Natural killer cell treated with Interleukin-12 subunit alpha and Interleukin-12 subunit beta and Interleukin-15 and Interleukin-18, amount 100 ng/mL, for 72 hours (primary cell): ENCODE results near the gene CD3D. TPM values are rescaled to one million over a fixed set of nuclear protein-coding genes. Genes with fewer than 3 reads are reported as not detected.

Experiments
- ATAC-seq, 2 donors: fragments of 150-1000 bp; cut with Tn5 transposase in 1 of 2; sonication (Bioruptor Pico), chemical (Tn5 transposase) in 1 of 2; 2 replicates each; pipeline ENCODE4 v1.10.0; 2021
- DNase-seq: peaks from one replicate; pipeline ENCODE4 v3.0.0; 2022; ENCODE audit warnings: low spot score
- H3K27ac Mint-ChIP-seq, 2 donors: 1 replicate in 1 of 2; 2 replicates in 1 of 2; pipeline ENCODE4 v1.8.0; 2022; ENCODE audit warnings: mixed read lengths in 2 of 2, mild to moderate bottlenecking in 1 of 2, moderate library complexity in 1 of 2
- H3K27me3 Mint-ChIP-seq, 2 donors: 1 replicate in 1 of 2; 2 replicates in 1 of 2; pipeline ENCODE4 v1.8.0; 2022; ENCODE audit warnings: mixed read lengths in 2 of 2
- H3K36me3 Mint-ChIP-seq: one replicate; pipeline ENCODE4 v1.8.0; 2022; ENCODE audit warnings: mixed read lengths
- H3K4me1 Mint-ChIP-seq, 2 donors: 1 replicate in 1 of 2; 2 replicates in 1 of 2; pipeline ENCODE4 v1.8.0; 2022; ENCODE audit warnings: low read depth in 2 of 2, mixed read lengths in 2 of 2, mild to moderate bottlenecking in 1 of 2
- H3K4me3 Mint-ChIP-seq: one replicate; pipeline ENCODE4 v1.8.0; 2022; ENCODE audit warnings: mixed read lengths
- H3K9me3 Mint-ChIP-seq: 2 replicates; pipeline ENCODE4 v1.8.0; 2022; ENCODE audit warnings: mixed read lengths
- total RNA-seq, 2 donors: library from RNA; stranded (reverse); gene quantifications; one replicate each; pipeline ENCODE4 v1.2.3, GENCODE V29; 2022

The CD3D gene
- total RNA-seq, 2 donors from 2014 or later, result 30.5 to 161 TPM

DNA sequence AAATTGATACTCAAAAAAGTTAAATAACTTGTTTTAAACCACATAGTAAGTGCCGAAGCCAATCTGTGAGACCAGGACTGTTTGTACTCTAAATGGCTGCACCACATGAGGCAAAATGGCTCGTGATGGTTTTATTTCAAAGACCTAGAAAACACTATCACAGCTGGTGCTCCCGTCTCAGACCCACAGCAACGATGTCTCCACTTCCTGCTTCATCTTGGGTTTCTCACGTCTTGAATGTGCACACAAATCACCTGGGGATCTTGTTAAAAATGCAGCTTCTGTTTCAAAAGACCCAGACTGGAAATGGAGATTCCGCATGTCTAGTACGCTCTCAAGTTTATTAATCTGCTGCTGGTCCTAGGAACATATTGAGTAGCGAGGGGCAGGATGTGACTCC is 36.8 kb downstream of the CD3D start:
- DNase-seq (no peak), ATAC-seq (peak in 1 of 2 donors; percentile 61)
- H3K27ac Mint-ChIP-seq, result peak overlapping the region; percentile 93 to 96
- H3K4me3 Mint-ChIP-seq, result peak overlapping the region; percentile 89
- peaks cover 24 to 44% of the 10 kb centered on the region in 2 donors for H3K4me1 Mint-ChIP-seq
- peaks cover 15% of the 10 kb centered on the region for H3K36me3 Mint-ChIP-seq
- no peaks in the 10 kb centered on the region for H3K27me3 Mint-ChIP-seq
- no peaks in the 10 kb centered on the region for H3K9me3 Mint-ChIP-seq

DNA sequence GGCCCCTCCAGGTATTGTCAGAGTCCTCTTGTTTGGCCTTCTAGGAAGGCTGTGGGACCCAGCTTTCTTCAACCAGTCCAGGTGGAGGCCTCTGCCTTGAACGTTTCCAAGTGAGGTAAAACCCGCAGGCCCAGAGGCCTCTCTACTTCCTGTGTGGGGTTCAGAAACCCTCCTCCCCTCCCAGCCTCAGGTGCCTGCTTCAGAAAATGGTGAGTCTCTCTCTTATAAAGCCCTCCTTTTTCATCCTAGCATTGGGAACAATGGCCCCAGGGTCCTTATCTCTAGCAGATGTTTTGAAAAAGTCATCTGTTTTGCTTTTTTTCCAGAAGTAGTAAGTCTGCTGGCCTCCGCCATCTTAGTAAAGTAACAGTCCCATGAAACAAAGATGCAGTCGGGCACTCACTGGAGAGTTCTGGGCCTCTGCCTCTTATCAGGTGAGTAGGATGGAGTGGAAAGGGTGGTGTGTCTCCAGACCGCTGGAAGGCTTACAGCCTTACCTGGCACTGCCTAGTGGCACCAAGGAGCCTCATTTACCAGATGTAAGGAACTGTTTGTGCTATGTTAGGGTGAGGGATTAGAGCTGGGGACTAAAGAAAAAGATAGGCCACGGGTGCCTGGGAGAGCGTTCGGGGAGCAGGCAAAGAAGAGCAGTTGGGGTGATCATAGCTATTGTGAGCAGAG is 37.8 kb downstream of the CD3D start, which contains the start of gene CD3E:
TSS of gene CD3E (plus strand) at position 163 of the 681 bp plus-strand sequence. CDS start at position 386, 223 bp downstream.
- no peak for DNase-seq
- Mint-ChIP-seq H3K36me3 (peaks cover 15% of the 10 kb centered on the region), H3K27ac (peak within 1 kb of the TSS; percentile 93 to 96), H3K4me1 (peaks cover 27 to 41% of the 10 kb centered on the region in 2 donors), H3K27me3 (no peaks in the 10 kb centered on the region), H3K9me3 (no peaks in the 10 kb centered on the region), H3K4me3 (peak within 1 kb of the TSS; percentile 89)
- peak in 1 of 2 donors; percentile 80 for ATAC-seq

DNA sequence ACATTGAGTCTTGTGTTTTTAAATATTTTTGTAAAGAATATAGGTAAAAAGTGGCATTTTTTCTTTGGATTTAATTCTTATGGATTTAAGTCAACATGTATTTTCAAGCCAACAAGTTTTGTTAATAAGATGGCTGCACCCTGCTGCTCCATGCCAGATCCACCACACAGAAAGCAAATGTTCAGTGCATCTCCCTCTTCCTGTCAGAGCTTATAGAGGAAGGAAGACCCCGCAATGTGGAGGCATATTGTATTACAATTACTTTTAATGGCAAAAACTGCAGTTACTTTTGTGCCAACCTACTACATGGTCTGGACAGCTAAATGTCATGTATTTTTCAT is 38.3 kb downstream of the CD3D start:
- Mint-ChIP-seq H3K9me3 (no peaks in the 10 kb centered on the region), H3K4me1 (peaks cover 27 to 41% of the 10 kb centered on the region in 2 donors), H3K27ac (peak overlapping the region; percentile 93 to 96), H3K27me3 (no peaks in the 10 kb centered on the region), H3K36me3 (peaks cover 15% of the 10 kb centered on the region), H3K4me3 (peak overlapping the region; percentile 89)
- ATAC-seq (peak in 1 of 2 donors; percentile 43), DNase-seq (no peak)

DNA sequence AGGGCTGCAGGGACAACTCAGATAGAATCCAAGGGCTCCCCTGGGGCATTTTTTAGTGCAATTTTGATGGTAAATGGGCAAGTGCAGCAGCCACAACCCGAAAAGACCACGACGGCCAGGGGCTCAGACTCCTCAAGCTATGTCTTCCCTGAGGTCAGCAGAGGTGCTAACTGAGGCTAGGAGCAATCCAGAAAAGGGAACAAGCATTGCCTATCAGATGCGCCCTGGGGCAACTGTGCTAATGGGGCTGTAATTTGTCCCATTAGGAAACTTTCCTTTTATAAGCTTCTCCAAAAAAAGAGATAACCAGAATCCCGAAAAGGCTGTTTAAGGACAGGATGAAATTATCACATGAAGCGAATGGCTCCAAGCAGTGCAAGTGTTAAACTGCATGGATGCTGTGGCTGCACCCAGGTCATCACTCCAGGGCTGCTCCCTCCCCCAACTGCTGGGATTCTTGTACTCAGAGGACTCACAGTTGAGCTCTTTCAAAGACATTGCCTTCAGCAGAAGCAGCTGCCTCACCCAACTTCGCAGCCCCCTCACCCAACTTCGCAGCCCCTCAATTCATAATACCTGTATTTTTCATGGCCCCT is 40.8 kb downstream of the CD3D start:
- no peak overlapping the region for H3K4me3 Mint-ChIP-seq
- H3K36me3 Mint-ChIP-seq, result peaks cover 10% of the 10 kb centered on the region
- H3K27ac Mint-ChIP-seq, result peak overlapping the region in 1 of 2 donors; percentile 49
- H3K9me3 Mint-ChIP-seq, result no peaks in the 10 kb centered on the region
- peaks cover 22 to 34% of the 10 kb centered on the region in 2 donors for H3K4me1 Mint-ChIP-seq
- no peaks in the 10 kb centered on the region for H3K27me3 Mint-ChIP-seq
- DNase-seq (no peak), ATAC-seq (no peak)

DNA sequence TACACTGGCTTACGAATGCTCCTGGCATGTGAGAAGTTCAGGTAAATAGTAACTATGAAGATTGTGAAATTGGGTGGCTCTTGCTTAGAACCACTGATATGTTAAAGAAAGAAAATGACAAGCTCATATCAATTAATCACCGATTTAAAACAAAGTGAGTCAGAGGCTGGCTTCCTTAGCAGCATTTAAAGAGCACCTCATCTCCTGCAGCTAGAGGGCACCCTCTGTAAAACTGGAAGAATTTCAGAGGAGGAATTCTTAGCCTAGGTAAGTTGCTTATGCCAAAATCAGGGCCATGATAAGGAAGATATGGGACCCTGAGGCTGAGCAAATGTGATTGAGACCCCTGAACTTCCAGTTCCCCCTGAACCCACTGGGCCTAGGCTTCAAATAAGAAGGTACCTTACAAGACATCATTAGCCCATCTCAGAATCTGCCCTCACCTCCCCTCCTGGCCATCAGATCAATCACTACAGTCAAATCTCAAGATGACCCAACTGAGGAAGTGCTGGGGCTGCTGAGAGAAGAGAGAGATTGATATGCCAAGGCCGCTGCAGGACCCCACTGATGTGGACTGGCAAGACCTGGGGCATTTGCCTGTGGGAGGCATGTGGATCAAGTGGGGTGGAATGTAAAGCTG is 46.6 kb downstream of the CD3D start:
- H3K4me1 Mint-ChIP-seq, result peaks cover 9 to 18% of the 10 kb centered on the region in 2 donors
- DNase-seq, result no peak
- H3K4me3 Mint-ChIP-seq, result no peak overlapping the region
- H3K27me3 Mint-ChIP-seq, result peaks cover 0 to 5% of the 10 kb centered on the region in 2 donors
- H3K36me3 Mint-ChIP-seq, result no peaks in the 10 kb centered on the region
- H3K27ac Mint-ChIP-seq, result peak overlapping the region in 1 of 2 donors; percentile 75
- no peaks in the 10 kb centered on the region for H3K9me3 Mint-ChIP-seq
- ATAC-seq, result no peak

DNA sequence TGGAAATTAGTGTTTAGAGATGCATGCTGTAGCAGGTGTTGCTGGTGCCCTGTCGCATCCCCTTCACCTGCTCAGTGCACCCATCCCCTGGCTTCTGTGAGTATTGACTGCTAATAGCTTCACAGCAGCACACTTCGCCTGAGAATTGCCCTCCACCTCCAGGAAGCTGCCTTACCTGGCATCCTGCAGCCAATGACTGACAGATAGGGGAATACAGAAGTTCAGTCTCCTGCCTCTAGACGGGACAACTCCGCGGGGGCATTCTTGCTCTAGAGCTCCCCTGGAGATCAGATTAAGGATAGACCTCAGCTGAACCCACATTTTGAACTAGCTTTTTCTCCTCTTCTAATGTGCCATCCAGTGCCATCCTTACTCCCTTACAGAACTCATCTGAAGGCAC is 47.3 kb downstream of the CD3D start:
- DNase-seq (no peak), ATAC-seq (no peak)
- Mint-ChIP-seq H3K27me3 (peaks cover 0 to 5% of the 10 kb centered on the region in 2 donors), H3K27ac (peak overlapping the region in 1 of 2 donors; percentile 75), H3K9me3 (no peaks in the 10 kb centered on the region), H3K36me3 (no peaks in the 10 kb centered on the region), H3K4me3 (no peak overlapping the region), H3K4me1 (peaks cover 13 to 18% of the 10 kb centered on the region in 2 donors)

DNA sequence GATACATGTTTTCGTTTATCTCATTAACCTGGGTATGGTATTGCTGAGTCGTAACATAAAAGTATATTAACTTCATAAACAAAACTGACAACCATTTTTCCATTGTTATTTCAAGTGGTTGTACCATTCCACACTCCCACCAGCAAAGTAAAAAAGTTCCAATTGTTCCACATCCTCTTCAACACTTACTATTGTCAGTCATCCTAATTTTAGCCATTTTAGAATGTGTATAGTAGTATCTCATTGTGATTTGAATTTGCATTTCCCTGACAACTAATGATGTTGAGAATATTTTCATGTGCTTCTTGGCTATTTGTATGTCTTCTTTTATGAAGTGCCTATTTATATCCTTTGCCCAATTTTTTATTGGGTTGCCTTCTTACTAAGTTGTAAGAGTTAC is 48.5 kb downstream of the CD3D start:
- DNase-seq (no peak), ATAC-seq (no peak)
- no peaks in the 10 kb centered on the region for H3K9me3 Mint-ChIP-seq

DNA sequence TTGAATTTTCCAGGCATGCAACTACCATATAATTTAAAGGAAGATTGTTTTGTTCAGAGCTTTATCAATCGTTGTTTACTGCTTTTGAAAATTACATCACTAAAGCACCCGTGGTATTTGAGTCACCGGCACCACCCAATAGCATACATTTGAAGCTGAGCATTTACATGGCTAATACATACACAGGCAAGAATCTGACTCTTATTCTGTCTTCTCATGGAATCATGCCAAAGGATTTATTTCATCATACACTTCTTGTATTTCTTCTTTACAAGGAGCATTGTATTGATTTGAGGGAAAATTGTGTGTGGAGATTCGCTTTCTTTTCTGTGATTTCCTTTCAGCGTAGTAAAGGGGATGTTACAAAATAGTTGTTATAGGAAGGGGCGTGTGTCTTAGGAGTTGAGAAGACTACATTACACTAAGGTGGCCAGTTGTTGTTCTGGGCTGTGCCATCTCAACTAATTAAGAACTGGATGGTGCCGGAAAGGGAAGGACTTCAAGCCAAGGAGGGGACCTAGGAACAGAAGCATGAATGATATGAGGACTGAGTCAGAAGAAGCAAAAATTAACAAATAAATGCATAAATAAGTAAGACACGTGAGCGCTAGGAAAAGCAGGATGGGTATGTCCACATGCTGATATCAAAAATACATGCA is 50.9 kb downstream of the CD3D start:
- Mint-ChIP-seq H3K27ac (no peak overlapping the region), H3K4me1 (peaks cover 13 to 20% of the 10 kb centered on the region in 2 donors), H3K27me3 (peaks cover 0 to 7% of the 10 kb centered on the region in 2 donors), H3K4me3 (no peak overlapping the region), H3K9me3 (no peaks in the 10 kb centered on the region), H3K36me3 (peaks cover 5% of the 10 kb centered on the region)
- ATAC-seq, result no peak
- no peak for DNase-seq

More for the DNA sequence above, 48.5 kb downstream of the CD3D start:
- Mint-ChIP-seq H3K4me1 (peaks cover 13 to 20% of the 10 kb centered on the region in 2 donors), H3K27me3 (peaks cover 0 to 7% of the 10 kb centered on the region in 2 donors), H3K27ac (no peak overlapping the region), H3K36me3 (peaks cover 5% of the 10 kb centered on the region), H3K4me3 (no peak overlapping the region)

DNA sequence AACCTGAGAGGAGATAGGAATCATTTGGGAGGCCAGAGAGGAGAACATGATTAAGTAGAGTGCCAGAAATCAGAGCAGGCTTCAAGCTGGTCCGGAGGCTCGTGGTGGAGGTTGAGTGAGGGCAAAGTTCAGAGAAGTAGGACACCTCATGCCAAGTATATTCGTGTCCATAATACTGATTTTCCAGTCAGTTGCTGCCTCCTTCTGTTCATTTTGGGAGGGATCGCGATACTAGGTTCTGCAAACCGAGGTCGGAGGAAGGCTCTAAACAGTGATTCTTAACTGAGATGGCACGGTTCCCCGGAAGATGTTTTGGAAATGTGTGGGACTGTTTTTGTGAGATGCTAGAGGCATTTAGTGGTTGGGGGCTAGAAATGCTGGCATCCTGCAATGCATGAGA is 51.6 kb downstream of the CD3D start:
- Mint-ChIP-seq H3K4me3 (no peak overlapping the region), H3K27me3 (peaks cover 0 to 10% of the 10 kb centered on the region in 2 donors), H3K36me3 (peaks cover 5% of the 10 kb centered on the region), H3K9me3 (no peaks in the 10 kb centered on the region), H3K4me1 (peaks cover 13 to 16% of the 10 kb centered on the region in 2 donors), H3K27ac (no peak overlapping the region)
- DNase-seq (no peak), ATAC-seq (peak; percentile 68 to 70)

DNA sequence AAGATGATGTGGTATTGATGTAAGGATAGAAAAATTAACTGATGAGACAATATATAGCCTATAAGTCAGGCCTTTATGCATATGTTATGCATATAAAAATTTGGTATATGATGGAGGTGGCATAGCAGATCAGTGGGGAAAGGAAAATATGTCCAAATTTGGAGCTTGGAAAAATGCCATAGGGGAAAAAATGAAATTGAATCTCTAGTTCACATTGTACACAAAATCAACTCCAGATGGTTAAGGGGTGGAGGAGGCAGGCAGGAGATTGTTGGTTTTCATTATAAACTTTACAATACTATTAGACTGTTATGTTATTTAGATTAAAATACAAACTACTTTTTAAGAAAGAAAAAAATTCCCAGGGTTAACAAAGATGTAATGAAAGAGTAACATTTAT is 53.1 kb downstream of the CD3D start:
- no peaks in the 10 kb centered on the region for H3K9me3 Mint-ChIP-seq
- H3K4me3 Mint-ChIP-seq, result no peak overlapping the region
- DNase-seq (no peak), ATAC-seq (no peak)
- H3K27ac Mint-ChIP-seq, result no peak overlapping the region
- peaks cover 0 to 12% of the 10 kb centered on the region in 2 donors for H3K27me3 Mint-ChIP-seq
- H3K36me3 Mint-ChIP-seq, result peaks cover 5% of the 10 kb centered on the region
- peaks cover 7 to 11% of the 10 kb centered on the region in 2 donors for H3K4me1 Mint-ChIP-seq

Other genes with a start within 250 kb of the CD3D start
- gene SCN4B, start 189.9 kb downstream of the CD3D start, total RNA-seq, result not detected
- not detected for gene SCN2B, start 166.1 kb downstream of the CD3D start, total RNA-seq
- gene JAML, start 117.7 kb downstream of the CD3D start, total RNA-seq, result 1 to 10 TPM; 1.4 to 8.5 TPM
- 10 to 100 TPM; 10.8 to 12.8 TPM for gene MPZL3, start 90.3 kb downstream of the CD3D start, total RNA-seq
- gene MPZL2, start 78.4 kb downstream of the CD3D start, total RNA-seq, result under 1 TPM in 1 of 2 donors, not detected in 1; 0.45 TPM
- 100 to 1,000 TPM in 1 of 2 donors, 10 to 100 TPM in 1; 25.7 to 148 TPM for gene CD3E, start 38.0 kb downstream of the CD3D start, total RNA-seq
- gene CD3G, start 1.6 kb upstream of the CD3D start, total RNA-seq, result 10 to 100 TPM in 1 of 2 donors, 1 to 10 TPM in 1; 7.1 to 49.4 TPM
- gene UBE4A, start 16.9 kb upstream of the CD3D start, total RNA-seq, result 10 to 100 TPM; 45.0 to 58.8 TPM
- 100 to 1,000 TPM; 183 to 189 TPM for gene ATP5MG, start 58.9 kb upstream of the CD3D start, total RNA-seq
- 100 to 1,000 TPM; 145 to 202 TPM for gene KMT2A, start 93.8 kb upstream of the CD3D start, total RNA-seq
- gene TTC36, start 184.8 kb upstream of the CD3D start, total RNA-seq, result 1 to 10 TPM; 2.5 to 3.4 TPM
- gene TMEM25, start 188.5 kb upstream of the CD3D start, total RNA-seq, result 1 to 10 TPM; 6.9 to 9.8 TPM
- 10 to 100 TPM; 12.1 to 13.2 TPM for gene IFT46, start 223.2 kb upstream of the CD3D start, total RNA-seq
- gene ARCN1, start 229.7 kb upstream of the CD3D start, total RNA-seq, result 100 to 1,000 TPM; 152 to 212 TPM